GM23338 (cell line): Measurements from ENCODE around the gene DNAJB13.

ENCODE experiments used
- CREB1 ChIP-seq: fragments of 250-450 bp; sonication (Bioruptor Pico); IDR thresholded peaks from 2 replicates; pipeline ENCODE4 v1.5.0; 2020; ENCODE audit warnings: low read depth, mild to moderate bottlenecking, moderate library complexity
- CTCF ChIP-seq, 2 experiments: fragments of 200-600 bp in 1 of 2; sonication (generic) in 1 of 2; conservative IDR thresholded peaks; 2 replicates each; pipeline versions ENCODE4 v1.5.1 to v1.6.1; 2016 to 2017; ENCODE audit warnings: antibody characterized with exemption in 2 of 2, low read depth in 2 of 2, mild to moderate bottlenecking in 2 of 2, moderate library complexity in 1 of 2
- ETS1 ChIP-seq: IDR thresholded peaks from 2 replicates; pipeline ENCODE4 v1.6.1; 2016; ENCODE audit warnings: antibody characterized with exemption
- EZH2 ChIP-seq: fragments of 200-600 bp; sonication (generic); IDR thresholded peaks from one replicate; pipeline ENCODE4 v1.8.0; 2017; ENCODE audit warnings: antibody characterized with exemption, mild to moderate bottlenecking, low read depth; ENCODE audit not compliant: unreplicated experiment
- EZH2phosphoT487 ChIP-seq: fragments of 200-600 bp; sonication (generic); IDR thresholded peaks from one replicate; pipeline ENCODE4 v1.8.1; 2018; ENCODE audit warnings: antibody characterized with exemption; ENCODE audit not compliant: unreplicated experiment
- JUNB ChIP-seq: IDR thresholded peaks from one replicate; pipeline ENCODE4 v1.6.1; 2016; ENCODE audit warnings: antibody characterized with exemption; ENCODE audit not compliant: unreplicated experiment
- POLR2AphosphoS5 ChIP-seq: IDR thresholded peaks from 2 replicates; pipeline ENCODE4 v1.6.1; 2016; ENCODE audit warnings: antibody characterized with exemption, low read depth
- REST ChIP-seq: IDR thresholded peaks from one replicate; pipeline ENCODE4 v1.6.1; 2018; ENCODE audit warnings: antibody characterized with exemption; ENCODE audit not compliant: unreplicated experiment
- STAT1 ChIP-seq: IDR thresholded peaks from one replicate; pipeline ENCODE4 v1.6.1; 2016; ENCODE audit warnings: antibody characterized with exemption; ENCODE audit not compliant: unreplicated experiment
- ZNF114 ChIP-seq: fragments of 250-450 bp; sonication (Bioruptor Pico); IDR thresholded peaks from 2 replicates; pipeline ENCODE4 v1.5.0; 2020; ENCODE audit warnings: mild to moderate bottlenecking, moderate library complexity

DNA sequence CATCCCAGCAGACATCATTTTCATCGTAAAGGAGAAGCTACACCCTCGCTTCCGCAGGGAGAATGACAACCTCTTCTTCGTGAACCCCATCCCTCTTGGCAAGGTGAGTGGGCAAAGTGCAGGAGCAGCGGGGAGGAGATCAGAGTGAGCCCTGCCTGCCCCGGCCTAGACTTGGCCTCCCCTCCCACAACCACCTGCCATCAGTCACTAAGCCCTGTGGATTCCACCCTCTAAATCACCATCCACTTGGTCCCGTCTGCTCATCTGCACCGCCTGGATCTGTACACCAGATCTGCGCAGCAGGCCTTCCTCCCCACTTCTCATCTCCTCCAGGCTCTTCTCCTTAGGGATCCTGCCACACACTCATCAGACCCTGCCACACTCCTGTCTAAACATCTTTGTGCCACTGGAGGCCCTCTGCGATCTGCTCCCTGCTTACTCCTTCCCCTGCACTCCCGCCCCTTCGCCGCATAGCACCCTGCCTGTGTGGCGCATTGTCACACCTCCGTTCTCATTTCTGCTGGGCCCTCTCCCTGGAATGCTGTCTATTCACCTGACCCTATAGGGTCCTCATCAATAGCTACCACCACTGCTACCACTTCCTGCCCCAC, 17.6 kb downstream of the DNAJB13 start:
- no peak for TF ChIP-seq CTCF (conservative IDR thresholded peaks at IDR 0.05; ENCODE audit: low read depth in 2 of 2)
- no peak for TF ChIP-seq POLR2AphosphoS5
- no peak for TF ChIP-seq EZH2
- TF ChIP-seq ETS1: no peak
- TF ChIP-seq REST: no peak
- no peak for TF ChIP-seq STAT1
- TF ChIP-seq JUNB: no peak
- no peak for TF ChIP-seq EZH2phosphoT487
- no peak for TF ChIP-seq CREB1 (CRISPR knock-in tag)
- no peak for TF ChIP-seq ZNF114 (CRISPR knock-in tag)
